ENCODE data around the gene INPP5A.

INPP5A gene

DNA sequence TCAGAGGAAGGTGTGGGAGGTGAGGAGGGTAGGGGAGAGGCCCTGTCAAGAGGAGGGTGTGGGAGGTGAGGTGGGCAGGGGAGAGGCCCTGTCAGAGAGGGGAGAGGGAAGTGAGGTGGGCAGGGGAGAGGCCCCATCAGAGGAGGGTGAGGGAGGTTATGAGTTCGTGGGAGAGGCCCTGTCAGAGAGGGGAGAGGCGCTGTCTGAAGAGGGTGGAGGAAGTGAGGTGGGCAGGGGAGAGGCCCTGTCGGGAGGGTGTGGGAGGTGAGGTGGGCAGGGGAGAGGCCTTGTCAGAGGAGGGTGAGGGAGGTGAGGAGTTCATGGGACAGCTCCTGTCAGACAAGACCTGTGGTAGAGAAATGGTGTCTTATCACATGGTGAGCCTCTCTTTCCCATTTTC is 74.4 kb downstream of the INPP5A start:
- Histone ChIP-seq H3K27me3 (ENCODE audit: control insufficient read depth, insufficient read depth, low read length) (no peaks in the 10 kb centered on the region), H3K27ac (ENCODE audit: low read depth, low read length) (no peak overlapping the region), H3K4me1 (ENCODE audit: control insufficient read depth, insufficient read depth, low read length) (peaks cover 25% of the 10 kb centered on the region), H3K9ac (ENCODE audit: low read length) (no peak overlapping the region), H3K36me3 (ENCODE audit: control insufficient read depth, insufficient read depth, low read length) (no peaks in the 10 kb centered on the region), H3K4me3 (ENCODE audit: low read length) (no peak overlapping the region)

DNA sequence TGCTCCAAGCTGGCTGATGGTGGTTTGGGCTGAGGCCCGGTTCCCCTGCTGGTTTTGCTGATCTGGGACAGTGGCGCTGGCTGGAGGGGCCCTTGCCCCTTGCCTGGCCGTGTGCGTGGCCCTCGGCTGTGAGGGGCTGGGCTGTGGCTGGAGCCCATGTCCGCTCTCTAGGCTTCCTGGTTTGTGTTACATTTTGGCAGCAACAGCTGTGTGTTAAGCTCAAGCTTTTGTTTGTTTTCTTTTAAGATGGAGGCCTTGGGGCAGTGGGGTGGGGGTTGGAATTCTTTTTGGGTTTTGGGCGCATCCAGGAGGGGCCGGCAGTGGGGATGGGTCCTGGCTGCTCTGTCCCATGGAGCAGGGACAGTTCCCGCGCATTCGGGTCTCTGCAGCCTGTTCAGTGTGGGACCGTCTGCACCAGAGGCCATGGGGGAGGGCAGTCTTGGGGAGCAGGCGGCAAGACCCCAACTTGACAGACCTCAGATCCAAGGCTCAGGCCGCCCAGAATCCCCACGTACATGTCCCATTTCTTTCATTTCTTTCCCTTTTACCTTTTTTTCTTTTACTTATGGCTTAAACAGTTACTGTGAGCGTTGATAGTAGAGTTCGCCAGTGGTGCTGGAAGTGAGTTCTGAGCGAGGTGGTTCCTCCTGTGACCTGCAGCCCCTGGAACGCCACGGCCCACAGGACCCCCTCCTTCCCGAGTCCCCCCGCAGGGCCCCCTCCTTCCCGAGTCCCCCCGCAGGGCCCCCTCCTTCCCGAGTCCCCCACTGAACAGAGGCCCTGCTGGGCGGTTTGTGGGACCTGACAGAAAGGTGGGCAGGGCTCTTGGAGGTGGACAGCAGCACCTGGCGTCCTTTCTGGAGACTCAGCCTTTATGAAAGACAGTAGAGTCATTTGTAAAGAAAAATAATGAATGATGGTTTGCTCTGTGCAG is 75.3 kb downstream of the INPP5A start:
- Histone ChIP-seq H3K4me1 (ENCODE audit: control insufficient read depth, insufficient read depth, low read length) (peaks cover 16% of the 10 kb centered on the region), H3K4me3 (ENCODE audit: low read length) (no peak overlapping the region), H3K9ac (ENCODE audit: low read length) (no peak overlapping the region), H3K36me3 (ENCODE audit: control insufficient read depth, insufficient read depth, low read length) (no peaks in the 10 kb centered on the region), H3K27ac (ENCODE audit: low read depth, low read length) (no peak overlapping the region), H3K27me3 (ENCODE audit: control insufficient read depth, insufficient read depth, low read length) (no peaks in the 10 kb centered on the region)

DNA sequence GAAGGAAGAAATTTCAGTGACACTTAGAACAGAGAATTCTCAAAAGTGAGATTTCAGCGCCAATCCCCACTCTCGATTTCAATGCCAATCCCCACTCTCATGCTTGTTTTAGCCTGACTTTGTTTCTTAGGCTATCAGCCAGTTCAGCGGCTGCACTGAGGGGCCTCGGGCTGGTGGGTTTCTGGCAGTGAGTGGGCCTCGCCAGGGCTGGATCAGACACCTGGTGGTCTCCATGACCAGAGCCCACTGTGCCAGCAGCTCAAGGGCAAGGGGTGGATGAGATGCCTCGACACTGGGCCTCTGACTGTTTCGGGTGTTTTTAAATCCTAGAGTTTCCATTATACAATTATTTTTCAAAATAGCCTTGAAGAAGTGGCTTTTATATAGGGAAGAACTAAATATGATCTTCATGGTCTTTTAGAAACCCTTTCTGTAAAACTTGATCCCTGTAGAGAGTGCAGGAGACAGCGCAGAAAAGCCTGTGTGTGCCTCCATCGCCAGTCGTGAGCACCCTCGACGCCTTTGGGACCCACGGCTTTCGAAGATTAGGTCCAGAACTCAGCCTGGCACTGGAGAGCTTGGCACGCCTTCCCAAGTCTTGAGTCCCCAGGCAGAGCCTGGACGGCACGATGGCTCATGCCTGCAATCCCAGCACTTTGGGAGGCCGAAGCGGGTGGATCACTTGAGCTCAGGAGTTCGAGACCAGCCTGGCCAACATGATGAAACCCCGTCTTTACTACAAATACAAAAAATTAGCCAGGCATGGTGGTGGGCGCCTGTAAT is 76.2 kb downstream of the INPP5A start:
- H3K36me3 ChIP-seq (ENCODE audit: control insufficient read depth, insufficient read depth, low read length) = no peaks in the 10 kb centered on the region
- H3K27ac ChIP-seq (ENCODE audit: low read depth, low read length) = no peak overlapping the region
- peaks cover 9% of the 10 kb centered on the region for H3K4me1 ChIP-seq (ENCODE audit: control insufficient read depth, insufficient read depth, low read length)
- no peaks in the 10 kb centered on the region for H3K27me3 ChIP-seq (ENCODE audit: control insufficient read depth, insufficient read depth, low read length)
- no peak overlapping the region for H3K9ac ChIP-seq (ENCODE audit: low read length)
- H3K4me3 ChIP-seq (ENCODE audit: low read length) = no peak overlapping the region

DNA sequence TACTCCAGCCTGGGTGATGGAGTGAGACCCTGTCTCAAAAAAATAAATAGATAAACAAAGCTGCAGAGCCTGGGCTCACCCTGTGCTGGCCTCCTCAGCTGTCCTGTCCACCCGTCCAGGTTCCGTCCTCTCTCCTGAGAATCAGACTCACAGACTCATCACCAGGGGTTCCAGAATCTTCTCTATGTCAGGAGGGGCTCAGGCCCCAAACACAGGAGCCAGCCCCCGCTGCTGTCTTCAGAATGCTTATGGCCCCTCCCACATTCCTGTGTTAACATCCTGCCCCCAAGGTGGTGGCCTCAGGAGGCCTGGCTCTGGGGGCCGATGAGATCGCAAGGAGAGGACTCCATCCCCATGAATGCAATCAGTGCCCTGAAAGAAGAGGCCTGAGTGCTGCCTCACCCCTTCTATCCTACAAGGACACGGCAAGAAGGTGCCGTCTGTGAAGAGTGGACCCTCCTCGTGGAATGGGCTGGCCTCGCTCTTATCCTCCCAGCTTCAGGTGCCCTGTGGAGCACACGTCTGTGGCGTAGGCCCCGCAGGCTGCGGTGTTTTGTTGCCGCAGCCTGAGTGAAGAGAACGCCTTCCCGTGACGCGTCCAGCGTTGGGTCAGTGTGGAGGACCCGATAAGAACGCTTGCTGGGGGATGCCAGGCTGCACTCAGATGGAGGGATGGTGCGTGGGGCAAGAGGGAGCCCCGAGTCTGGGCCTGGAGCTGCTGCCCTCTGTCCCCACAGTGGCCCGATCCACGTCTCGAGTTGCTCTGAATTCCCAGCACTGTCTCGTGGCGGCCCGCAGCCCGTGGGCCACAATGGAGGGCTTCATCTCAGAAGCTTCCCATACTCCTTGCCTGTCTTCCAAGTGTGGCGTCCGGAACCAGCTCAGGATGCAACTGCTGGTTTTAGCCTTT is 77.1 kb downstream of the INPP5A start:
- Histone ChIP-seq H3K27ac (ENCODE audit: low read depth, low read length) (no peak overlapping the region), H3K27me3 (ENCODE audit: control insufficient read depth, insufficient read depth, low read length) (no peaks in the 10 kb centered on the region), H3K36me3 (ENCODE audit: control insufficient read depth, insufficient read depth, low read length) (no peaks in the 10 kb centered on the region), H3K4me1 (ENCODE audit: control insufficient read depth, insufficient read depth, low read length) (peaks cover 9% of the 10 kb centered on the region), H3K9ac (ENCODE audit: low read length) (no peak overlapping the region), H3K4me3 (ENCODE audit: low read length) (no peak overlapping the region)

DNA sequence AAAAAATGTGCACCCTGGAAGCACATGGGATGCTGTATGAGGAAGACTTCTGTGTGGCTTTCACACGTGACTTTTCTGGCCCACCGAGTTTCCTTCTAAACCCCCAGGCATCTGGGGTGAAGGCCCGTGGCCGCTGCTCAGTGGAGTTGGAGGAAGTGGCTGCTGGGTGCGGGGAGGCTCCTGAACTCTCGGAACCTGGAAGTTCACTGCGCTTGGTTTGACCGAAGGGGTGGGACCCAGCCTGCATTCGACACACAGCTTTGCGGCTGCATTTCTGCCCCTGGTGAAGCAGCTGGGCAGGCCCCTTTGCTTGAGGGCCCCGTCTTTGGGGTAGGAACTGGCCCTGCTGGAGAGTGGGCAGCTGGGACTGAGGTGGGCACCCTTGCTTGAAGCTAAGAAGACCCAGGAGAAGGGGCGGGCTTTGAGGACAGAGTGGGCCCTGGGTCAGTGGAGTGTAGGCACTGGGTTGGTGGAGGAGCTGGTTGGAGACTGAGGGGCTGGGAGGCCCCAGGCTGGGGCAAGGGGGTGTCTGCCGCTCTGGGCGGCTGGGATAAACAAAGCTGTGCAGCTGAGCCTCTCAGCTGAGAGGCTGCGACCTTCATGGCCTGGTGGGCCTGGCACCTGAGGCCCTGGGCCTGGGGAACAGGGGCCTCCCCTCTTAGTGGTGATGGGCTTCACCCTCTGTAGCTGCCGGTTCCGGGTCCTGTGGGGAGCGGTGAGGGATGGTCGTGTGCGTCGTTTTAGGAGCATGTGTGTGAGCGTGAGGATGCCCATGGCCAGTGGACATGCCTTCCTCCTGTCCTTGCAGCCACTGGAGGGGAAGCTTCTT is 78.0 kb downstream of the INPP5A start:
- H3K9ac ChIP-seq (ENCODE audit: low read length) = no peak overlapping the region
- no peak overlapping the region for H3K4me3 ChIP-seq (ENCODE audit: low read length)
- H3K27me3 ChIP-seq (ENCODE audit: control insufficient read depth, insufficient read depth, low read length) = no peaks in the 10 kb centered on the region
- peaks cover 9% of the 10 kb centered on the region for H3K4me1 ChIP-seq (ENCODE audit: control insufficient read depth, insufficient read depth, low read length)
- no peaks in the 10 kb centered on the region for H3K36me3 ChIP-seq (ENCODE audit: control insufficient read depth, insufficient read depth, low read length)
- H3K27ac ChIP-seq (ENCODE audit: low read depth, low read length) = no peak overlapping the region

DNA sequence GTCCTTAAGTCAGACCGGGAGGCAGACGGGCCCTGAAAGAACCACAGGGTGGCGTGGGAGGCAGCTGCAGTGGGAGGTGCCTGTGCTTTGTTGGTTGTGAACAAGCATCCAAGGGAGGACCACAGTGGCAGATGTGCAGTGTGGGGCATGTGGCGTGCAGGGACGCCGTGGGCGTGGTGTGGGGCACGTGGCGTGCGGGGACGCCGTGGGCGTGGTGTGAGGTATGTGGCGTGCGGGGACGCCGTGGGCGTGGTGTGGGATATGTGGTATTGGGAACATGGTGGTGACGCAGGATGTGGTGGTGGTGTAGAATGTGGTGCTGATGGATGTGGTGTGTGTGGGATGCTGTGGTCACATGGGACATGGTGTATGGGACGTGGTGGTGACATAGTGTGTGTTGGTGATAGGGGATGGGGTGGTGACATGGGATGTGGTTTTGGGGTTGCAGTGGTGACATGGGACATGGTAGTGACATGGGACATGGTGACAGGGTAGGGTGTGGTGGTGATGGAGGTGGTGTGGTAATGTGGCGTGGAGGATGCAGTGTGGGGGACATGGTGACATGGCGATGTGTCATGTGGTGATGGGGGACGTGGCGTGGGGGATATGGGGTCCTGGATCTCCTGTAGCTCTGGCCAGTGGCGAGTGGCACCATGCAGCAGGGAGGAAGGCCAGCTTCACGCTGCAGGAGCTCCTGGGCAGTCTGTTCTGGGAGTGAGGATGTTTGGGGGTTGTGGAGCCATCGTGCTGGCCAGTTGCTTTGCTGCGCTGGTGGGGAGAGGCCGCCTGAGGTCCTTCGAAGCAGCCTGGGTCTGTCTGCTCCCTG is 78.8 kb downstream of the INPP5A start:
- no peaks in the 10 kb centered on the region for H3K36me3 ChIP-seq (ENCODE audit: control insufficient read depth, insufficient read depth, low read length)
- H3K4me3 ChIP-seq (ENCODE audit: low read length) = no peak overlapping the region
- no peaks in the 10 kb centered on the region for H3K27me3 ChIP-seq (ENCODE audit: control insufficient read depth, insufficient read depth, low read length)
- H3K27ac ChIP-seq (ENCODE audit: low read depth, low read length) = no peak overlapping the region
- no peak overlapping the region for H3K9ac ChIP-seq (ENCODE audit: low read length)
- H3K4me1 ChIP-seq (ENCODE audit: control insufficient read depth, insufficient read depth, low read length) = peaks cover 9% of the 10 kb centered on the region

DNA sequence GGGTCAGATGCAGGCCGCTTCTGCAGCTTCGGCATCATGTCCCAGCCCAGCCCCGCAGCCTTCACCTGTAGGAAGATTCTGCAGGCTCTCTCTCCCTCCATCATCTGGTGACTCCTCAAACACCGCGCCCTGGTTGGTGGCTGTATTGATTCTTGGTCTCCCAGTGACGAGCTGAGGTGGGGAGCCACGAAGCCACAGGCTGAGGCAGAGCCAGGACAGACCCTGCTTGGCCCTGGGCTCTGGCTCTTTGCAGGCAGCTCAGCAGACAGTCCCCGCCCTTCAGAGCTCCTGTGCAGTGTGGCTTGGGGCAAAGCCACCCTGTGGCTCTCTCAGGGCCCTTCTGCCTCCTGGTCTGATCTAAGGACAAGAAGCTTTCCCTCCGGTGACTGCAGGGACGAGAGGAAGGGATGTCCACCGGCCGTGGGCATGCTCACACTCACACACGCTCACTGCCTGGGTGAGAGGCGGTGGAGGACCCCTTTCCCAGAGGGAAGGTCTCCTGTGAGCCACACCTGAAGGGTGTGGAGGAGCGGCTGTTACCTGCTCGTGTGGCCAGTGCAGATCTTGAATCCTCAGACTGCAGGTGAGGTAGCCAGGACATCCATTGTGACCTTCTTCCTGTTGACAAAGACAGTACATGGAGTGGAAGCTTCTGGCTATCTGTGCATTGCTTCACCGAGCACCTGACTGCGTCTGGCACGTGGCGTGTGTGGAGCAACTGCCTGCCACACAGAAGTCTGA is 79.6 kb downstream of the INPP5A start:
- no peak overlapping the region for H3K27ac ChIP-seq (ENCODE audit: low read depth, low read length)
- no peaks in the 10 kb centered on the region for H3K27me3 ChIP-seq (ENCODE audit: control insufficient read depth, insufficient read depth, low read length)
- peaks cover 8% of the 10 kb centered on the region for H3K4me1 ChIP-seq (ENCODE audit: control insufficient read depth, insufficient read depth, low read length)
- no peaks in the 10 kb centered on the region for H3K36me3 ChIP-seq (ENCODE audit: control insufficient read depth, insufficient read depth, low read length)
- no peak overlapping the region for H3K4me3 ChIP-seq (ENCODE audit: low read length)
- no peak overlapping the region for H3K9ac ChIP-seq (ENCODE audit: low read length)

DNA sequence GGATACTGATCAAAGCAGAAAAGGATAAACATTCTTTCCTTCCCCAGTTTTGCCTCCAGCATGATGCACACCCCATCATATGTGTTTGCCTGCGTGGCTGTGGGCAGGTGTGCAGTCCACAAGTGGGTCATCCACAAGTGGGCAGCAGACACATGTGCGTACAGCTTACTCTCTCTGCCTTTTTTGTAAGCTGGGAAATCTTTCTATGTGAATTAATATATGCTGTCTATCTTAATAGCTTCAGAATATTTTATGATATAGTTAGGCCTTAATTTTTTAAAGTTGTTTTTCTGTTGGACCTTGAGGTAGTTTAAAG is 80.1 kb downstream of the INPP5A start:
- Histone ChIP-seq H3K4me3 (ENCODE audit: low read length) (no peak overlapping the region), H3K36me3 (ENCODE audit: control insufficient read depth, insufficient read depth, low read length) (no peaks in the 10 kb centered on the region), H3K9ac (ENCODE audit: low read length) (no peak overlapping the region), H3K4me1 (ENCODE audit: control insufficient read depth, insufficient read depth, low read length) (peaks cover 2% of the 10 kb centered on the region), H3K27me3 (ENCODE audit: control insufficient read depth, insufficient read depth, low read length) (no peaks in the 10 kb centered on the region), H3K27ac (ENCODE audit: low read depth, low read length) (no peak overlapping the region)

DNA sequence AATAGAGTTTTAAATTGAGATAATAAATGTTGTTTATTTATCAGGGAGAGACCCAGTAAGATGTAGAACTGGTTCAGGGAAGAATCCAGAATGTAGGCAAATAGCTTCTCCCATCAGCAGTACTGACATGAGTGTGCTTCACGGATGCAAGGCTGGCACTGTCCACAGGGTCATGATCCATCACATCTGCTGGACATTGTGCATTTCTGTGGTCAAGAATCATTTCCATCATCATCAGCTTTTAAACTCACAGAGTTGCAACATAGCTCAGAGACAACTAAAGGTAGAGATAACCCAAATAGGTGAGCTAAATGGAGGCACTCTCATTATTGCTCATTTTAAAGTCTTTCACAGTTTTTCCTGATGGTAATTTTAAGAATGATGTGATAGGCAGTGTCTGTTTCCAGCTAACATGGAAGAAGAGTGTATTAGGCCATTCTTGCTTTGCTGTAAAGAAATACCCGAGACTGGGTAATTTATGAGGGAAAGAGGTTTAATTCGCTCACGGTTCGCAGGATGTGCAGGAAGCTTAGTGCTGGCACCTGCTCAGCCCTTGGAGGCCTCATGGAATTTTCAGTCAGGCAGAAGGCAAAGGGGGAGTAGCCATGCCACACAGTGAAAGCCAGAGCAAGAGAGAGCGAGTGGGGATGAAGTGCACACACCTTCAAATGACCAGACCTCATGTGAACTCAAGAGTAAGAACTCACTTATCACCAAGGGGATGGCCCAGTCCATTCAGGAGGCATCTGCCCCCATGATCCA is 80.8 kb downstream of the INPP5A start:
- Histone ChIP-seq H3K4me1 (ENCODE audit: control insufficient read depth, insufficient read depth, low read length) (no peaks in the 10 kb centered on the region), H3K9ac (ENCODE audit: low read length) (no peak overlapping the region), H3K4me3 (ENCODE audit: low read length) (no peak overlapping the region), H3K27me3 (ENCODE audit: control insufficient read depth, insufficient read depth, low read length) (no peaks in the 10 kb centered on the region), H3K27ac (ENCODE audit: low read depth, low read length) (no peak overlapping the region), H3K36me3 (ENCODE audit: control insufficient read depth, insufficient read depth, low read length) (no peaks in the 10 kb centered on the region)

DNA sequence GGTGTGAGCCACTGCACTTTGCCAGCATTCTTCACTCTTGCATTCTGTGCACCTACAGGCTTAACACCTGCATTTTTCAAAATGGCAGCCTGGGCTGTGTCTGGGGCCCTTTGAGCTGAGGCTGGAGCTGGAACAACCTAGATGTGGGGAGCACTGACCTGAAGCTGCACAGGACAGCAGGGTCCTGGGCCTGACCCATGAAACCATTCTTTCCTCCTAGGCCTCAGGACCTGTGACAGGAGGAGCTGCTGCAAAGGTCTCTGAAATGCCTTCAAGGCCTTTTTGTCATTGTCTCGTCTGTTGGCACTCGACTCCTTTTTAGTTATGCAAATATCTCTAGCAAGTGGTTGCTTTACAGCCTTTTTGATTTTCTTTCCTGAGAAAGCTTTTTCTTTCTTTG is 82.3 kb downstream of the INPP5A start:
- Histone ChIP-seq H3K27me3 (ENCODE audit: control insufficient read depth, insufficient read depth, low read length) (no peaks in the 10 kb centered on the region), H3K27ac (ENCODE audit: low read depth, low read length) (no peak overlapping the region), H3K9ac (ENCODE audit: low read length) (no peak overlapping the region), H3K4me3 (ENCODE audit: low read length) (no peak overlapping the region), H3K4me1 (ENCODE audit: control insufficient read depth, insufficient read depth, low read length) (no peaks in the 10 kb centered on the region), H3K36me3 (ENCODE audit: control insufficient read depth, insufficient read depth, low read length) (no peaks in the 10 kb centered on the region)

Data from rectal smooth muscle tissue (tissue), 1 donor.